Activated CD4-positive, alpha-beta T cell treated with anti-CD3 and anti-CD28 coated beads, Interleukin-2, amount 50 U/mL, for 16 hours (primary cell): ENCODE measurements around the gene ATXN2.
"Not testable (repeated sequence)": the region's sequence is repeated elsewhere in the genome, so short reads cannot be mapped to it uniquely, and the experiment has no call there.

Experiments used
- DNase-seq: peaks from one replicate; pipeline ENCODE4 v3.0.0-alpha.2; 2020

ATXN2 gene

DNA sequence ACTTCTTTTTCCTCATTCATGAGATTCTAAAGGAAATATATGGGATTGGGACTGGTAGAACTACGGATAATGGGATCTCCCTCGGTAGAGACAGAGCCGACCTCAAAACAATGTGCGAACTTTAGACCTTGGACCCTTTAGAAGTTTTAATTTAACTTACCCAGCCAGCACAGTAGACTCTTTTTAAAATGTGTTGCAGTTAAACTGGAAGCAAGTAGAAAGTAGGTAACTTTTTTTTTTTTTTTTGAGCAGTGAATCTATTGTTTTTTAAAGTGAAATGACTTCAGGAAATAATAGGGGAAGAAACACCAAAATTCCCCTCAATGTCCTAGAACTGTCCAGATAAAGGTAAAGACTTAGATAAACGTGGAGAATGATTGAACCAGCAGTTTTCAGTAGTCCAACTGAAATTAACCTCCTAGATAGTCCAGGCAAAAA, 1.1 kb upstream of the ATXN2 start:
- no peak for DNase-seq

DNA sequence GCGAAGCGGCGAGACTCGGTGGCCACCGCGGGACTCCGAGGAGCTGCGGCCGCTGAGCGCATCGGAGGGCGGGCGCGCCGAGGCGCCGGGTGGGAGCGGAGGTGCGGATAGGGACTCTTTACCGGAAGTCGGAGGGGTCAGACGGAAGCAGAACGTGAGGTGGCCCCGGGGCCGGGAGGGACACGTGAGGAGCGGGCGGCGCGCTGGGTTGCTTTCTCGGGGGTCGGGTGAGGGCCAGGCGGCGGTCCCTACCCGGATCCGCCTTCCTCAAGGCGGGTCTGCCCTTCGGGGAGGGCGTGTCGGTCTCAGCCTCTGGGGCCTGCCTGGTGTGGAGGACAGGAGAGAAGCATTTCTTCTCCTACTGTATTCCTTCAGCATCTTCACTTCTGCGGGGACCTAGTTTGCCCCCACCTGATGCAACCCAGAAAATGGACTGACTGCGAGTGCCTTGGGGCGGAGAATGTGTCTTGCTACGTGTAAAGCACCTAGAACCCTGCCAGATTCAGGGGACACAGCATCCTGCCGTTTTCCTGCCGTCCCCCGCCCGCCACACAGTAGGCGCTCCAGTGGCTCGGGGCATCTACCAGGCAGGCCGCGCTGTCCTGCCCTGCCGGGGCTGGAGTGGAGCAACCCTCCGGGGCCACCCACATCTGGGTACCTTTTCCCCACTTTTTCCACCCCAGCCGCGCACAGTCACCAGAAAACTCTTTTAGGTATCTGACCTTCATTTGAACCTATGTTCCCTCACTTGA, 514 bp upstream of the ATXN2 start:
- DNase-seq: peak; percentile 91

DNA sequence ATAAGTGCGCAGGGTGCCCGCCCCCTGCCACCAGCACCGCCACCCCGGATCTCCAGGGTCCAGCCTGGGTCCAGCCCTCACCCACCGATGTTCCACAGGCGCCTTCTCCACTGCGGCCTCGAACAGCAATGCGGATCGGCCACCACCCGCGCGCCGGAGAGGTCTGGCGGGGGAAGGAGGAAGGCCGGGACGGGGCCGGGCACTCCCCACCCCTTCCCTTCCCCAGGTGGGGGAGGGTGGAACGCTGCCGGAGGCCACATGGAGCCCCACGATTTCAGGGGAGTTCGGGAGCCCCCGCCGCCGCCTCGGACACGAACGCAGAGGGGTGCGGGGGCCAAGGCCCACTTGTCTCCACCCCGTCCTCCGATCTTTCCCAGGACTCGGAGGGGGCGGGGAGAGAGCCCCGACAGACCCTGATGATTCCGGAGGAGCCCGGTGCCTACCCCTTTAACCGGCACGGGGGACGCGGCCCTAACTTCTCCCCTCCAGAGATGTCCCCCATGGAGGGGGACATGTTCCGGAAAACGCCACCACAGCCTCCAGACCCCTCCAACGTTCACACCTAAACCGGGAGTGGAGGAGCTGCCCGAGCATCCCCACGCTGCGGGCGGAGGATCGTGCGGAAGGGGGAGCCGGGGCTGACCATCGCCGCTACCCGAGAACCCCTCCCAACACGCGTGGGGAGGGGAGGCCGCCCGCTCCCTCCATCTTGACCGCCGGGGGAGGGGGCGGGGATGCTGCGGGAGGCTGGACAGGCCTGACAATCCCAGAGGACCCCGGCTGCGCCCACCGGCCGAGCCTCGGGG, 1.1 kb downstream of the ATXN2 start:
- peak; percentile 16 for DNase-seq

DNA sequence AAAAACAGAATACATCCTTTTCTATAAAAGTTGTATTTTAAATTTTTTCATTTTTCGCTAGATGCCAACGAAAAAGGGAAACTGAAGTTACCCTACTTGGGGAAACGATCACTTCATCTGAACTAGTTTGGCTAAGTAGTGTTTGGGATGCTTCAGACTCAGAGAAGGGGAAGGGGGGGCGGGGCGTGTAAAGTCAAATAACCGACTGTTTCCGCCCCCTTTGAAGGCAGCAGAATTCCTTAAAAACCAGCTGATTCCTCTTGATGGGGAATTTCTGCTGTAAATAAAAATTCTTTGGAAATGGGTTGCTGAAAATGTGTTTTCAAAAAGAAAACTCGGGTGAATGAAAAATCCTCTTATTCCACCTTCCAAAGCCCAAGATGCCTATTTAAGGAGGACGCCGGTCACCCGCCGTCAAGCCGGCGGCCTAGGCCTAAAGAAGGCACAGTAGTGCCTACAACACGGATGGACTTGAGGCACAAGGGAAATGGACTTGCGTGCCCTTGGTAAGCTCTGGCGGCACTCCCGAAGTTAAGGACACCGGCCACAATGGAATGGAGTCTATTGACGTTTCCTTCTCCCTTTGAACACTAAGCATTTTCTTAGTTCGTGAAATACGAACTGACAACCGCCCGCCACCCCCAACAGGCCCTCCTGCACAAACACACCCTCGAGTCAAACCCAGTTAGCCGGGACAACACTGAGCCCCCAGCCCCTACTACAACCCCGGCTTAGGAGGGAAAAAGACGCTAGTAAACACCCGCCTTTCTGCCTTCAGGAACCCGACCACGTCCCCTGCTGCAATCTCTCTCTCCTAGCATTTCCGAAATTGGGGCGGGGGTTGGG, 1.9 kb downstream of the ATXN2 start:
- DNase-seq: peak; percentile 21

DNA sequence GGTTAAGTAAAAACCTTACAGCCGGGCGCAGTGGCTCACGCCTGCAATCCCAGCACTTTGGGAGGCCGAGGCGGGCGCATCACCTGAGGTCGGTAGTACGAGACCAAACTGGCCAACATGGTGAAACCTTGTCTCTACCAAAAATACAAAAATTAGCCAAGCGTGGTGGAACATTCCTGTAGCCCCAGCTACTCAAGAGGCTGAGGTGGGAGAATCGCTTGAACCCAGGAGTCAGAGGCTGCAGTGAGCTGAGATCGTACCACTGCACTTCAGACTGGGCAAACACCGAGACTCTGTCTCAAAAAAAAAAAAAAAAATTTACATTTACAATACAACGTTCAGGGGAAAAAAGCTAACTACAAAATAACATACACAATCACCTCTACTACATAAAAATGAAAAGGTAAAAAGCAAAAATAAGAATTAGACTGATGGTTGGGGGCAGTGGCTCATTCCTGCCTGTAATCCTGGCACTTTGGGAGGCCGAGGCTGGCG, 3.7 kb downstream of the ATXN2 start:
- DNase-seq: not testable (repeated sequence)

DNA sequence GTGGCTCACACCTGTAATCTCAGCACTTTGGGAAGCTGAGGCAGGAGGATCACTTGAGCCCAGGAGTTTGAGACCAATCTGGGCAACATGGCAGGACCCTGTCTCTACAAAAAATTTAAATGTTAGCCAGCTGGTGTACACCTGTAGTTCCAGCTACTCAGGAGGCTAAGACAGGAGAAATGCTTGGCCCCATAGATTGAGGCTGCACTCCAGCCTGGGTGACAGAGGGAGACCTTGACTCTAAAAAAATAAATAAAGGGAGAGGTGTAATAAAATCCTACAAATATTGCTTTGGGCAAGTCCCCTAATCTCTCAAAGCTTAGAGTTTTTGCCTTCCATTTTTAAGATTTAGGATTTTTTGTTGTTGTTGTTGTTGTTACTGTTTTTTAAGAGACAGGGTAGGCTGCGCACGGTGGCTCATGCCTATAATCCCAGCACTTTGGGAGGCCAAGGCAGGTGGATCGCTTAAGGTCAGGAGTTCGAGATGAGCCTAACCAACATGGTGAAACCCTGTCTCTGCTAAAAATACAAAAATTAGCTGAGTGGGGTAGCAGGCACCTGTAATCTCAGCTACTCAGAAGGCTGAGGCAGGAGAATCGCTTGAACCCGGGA, 7.6 kb downstream of the ATXN2 start:
- DNase-seq: not testable (repeated sequence)

DNA sequence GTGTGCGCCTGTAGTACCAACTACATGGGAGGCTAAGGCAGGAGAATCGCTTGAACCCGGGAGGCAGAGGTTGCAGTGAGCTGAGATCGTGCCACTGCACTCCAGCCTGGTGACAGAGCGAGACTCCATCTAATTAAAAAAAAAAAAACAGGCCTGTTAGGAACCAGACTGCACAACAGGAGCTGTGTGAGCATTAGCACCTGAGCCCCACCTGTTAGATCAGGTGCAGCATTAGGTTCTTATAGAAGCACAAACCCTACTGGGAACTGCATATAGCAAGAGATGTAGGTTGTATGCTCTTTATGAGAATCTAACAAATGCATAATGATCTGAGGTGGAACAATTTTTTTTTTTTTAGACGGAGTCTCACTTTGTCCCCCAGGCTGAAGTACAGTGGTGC, 8.6 kb downstream of the ATXN2 start:
- no peak for DNase-seq

DNA sequence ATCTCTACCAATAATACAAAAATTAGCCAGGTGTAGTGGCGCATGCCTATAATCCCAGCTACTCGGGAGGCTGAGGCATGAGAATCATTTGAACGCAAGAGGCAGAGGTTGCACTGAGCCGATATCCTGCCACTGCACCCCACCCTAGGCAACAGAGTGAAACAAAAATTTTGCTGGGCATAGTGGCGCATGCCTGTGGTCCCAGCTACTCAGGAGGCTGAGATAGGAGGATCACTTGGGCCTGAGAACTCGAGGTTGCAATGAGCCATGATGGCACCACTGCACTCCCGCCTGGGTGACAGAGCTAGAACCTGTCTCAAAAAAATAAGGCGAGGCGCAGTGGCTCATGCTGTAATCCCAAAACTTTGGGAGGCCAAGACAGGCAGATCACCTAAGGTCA, 9.5 kb downstream of the ATXN2 start:
- no peak for DNase-seq

DNA sequence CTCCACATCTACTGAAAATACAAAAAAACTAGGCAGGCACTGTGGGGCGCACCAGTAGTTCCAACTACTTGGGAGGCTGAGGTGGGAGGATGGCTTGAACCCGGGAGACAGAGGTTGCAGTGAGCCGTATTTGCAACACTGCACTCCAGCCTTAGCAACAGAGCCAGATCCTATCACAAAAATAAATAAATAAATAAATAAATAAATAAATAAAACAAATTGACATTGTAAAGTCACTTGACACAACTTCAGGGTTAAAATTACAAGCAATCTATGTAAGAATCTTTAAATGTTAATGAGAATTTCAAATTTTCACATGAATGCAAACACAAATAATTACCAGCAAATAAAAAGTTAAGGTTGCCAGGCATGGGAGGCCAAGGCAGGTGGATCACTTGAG, 11.1 kb downstream of the ATXN2 start:
- no peak for DNase-seq

DNA sequence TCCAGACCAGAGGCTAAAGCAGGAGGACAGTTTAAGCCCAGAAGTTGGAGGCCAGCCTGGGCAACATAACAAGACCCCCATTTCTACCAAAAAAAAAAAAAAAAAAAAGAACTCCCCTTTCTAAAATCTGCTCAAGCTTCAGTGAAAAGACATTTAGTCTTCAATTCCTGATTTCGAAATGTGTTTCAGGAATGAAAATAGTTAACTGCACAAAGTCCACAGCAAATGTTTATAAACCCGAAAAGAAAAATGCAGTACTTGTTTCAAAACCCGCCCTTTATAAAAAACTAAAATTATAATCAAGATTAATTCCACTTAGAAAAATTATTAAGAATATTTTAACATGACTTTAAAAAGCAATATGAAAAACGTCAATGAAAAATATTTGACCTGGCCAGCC, 12.1 kb downstream of the ATXN2 start:
- DNase-seq: no peak

DNA sequence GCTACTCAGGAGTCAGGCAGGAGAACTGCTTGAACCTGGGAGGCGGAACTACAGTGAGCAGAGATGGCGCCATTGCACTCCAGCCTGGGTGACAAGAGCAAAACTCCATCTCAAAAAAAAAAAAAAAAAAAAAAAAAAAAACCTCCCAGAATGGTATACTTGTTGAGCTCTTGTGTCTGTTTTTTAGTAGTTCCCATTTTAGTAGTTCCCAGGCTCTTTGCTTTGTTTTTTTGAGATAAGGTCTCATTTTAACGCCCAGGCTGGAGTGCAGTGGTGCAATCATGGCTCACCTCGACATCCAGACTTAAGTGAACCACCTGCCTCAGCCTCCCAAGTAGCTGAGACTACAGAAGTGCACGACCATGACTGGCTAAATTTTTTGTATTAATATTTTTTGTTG, 13.4 kb downstream of the ATXN2 start:
- no peak for DNase-seq

DNA sequence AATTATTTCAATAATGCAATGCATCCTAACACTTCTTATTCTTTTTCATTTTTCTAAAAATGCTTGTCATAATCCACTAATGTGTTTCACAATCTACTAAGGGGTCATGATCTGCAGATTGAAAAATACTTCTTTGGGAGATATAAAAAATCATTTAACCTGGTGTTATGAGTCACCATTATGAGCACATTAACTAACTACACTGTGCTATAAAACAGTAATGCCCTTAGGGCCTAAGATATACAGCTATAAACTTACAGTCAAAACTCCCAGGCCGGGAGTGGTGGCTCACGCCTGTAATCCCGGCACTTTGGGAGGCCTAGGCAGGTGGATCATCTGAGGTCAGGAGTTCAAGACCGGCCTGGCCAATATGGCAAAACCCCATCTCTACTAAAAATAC, 14.2 kb downstream of the ATXN2 start:
- DNase-seq: no peak

DNA sequence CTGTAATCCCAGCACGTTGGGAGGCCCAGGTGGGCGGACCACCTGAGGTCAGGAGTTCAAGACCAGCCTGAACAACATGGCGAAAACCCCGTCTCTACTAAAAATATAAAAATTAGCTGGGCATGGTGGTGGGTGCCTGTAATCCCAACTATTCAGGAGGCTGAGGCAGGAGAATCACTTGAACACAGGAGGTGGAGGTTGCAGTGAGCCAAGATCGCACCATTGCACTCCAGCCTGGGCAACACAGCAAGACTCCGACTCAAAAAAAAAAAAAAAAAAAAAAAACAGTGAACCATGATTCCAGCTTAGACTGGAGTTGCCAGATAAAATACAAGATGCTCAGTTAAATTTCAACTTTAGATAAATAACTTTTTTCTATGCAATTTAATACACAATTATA, 15.6 kb downstream of the ATXN2 start:
- DNase-seq: not testable (repeated sequence)

DNA sequence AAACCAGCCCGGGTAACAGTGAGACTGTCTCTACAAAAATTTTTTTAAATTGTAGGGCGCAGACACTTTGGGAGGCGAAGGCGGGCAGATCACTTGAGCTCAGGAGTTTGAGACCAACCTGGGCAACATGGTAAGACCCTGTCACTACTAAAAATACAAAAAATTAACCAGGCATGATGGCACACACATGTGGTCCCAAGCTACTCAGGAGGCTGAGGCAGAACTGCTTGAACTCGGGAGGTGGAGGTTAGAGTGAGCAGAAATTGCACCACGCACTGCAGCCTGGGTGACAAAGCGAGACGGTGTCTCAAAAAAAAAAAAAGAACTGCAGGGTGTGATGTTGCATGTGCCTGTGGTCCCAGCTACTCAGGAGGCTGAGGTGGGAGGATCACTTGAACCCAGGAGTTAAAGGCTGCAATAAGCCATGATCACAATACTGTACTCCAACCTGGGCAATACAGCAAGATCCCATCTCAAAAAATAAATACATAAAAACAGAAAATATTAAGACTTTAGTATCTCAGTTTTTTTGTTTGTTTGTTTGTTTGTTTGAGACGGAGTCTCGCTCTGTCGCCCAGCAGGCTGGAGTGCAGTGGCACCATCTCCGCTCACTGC, 16.9 kb downstream of the ATXN2 start:
- no peak for DNase-seq

DNA sequence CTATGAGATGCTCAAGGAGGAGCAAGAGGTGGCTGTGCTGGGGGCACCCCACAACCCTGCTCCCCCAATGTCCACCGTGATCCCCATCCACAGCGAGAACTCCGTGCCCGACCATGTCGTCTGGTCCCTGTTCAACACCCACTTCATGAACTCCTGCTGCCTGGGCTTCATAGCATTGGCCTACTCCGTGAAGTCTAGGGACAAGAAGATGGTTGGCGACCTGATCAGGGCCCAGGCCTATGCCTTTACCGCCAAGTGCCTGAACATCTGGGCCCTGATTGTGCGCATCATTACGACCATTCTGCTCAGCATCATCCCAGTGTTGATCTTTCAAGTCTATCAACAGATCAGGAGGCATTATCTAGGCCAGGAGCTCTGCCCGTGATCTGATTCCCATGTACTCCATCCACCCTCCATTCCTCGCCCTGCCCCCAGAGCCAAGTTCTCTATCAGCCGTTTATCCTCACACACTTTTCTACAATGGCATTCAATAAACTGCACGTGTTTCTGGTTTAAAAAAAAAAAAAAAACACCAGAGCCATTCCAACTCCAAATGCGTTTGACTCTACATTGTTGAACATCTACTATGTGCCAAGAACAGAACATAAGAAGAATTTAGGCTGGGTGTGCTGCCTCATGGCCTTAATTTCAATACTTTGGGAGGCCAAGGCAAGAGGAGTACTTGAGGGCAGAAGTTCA, 17.5 kb downstream of the ATXN2 start:
- DNase-seq: no peak

DNA sequence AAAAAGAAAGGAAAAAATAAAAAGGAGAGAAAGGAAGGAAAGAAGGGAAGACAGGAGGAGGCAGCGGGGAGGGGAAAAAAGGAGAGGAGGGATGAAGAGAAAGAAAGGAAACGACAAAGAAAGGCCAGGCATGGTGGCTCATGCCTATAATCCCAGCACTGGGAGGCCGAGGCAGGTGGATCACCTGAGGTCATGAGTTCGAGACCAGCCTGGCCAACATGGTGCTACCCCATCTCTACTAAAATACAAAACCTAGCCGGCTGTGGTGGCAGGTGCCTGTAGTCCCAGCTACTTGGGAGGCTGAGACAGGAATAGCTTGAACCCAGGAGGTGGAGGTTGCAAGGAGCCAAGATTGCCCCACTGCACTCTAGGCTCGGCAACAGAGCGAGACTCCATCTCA, 18.4 kb downstream of the ATXN2 start:
- DNase-seq: no peak

DNA sequence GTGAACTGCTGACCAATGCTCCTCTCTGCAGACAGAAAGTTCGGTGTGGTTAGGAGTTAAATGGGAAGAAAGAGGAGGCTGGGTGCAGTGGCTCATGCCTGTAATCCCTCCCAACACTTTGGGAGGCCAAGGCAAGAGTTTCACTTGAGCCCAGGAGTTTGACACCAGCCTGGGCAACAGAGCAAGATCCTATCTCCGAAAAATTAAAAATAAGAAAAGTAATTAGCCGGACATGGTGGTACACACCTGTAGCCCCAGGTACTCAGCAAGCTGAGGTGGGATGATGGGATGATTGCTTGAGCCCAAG, 19.0 kb downstream of the ATXN2 start:
- DNase-seq: no peak

DNA sequence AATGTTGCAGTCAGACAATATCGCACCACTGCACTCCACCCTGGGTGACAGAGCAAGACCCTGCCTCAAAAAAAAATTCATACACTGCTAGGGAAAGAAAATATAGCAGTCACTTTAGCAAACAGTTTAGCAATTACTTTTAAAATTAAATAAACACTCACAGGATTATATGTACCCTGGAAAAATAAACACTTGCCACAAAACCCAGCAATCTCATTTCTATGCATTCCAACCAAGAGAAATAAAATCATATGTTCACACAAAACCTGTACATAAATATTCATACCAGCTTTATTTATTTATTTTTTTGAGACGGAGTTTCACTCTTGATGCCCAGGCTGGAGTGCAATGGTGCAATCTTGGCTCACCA, 20.2 kb downstream of the ATXN2 start:
- DNase-seq: no peak

DNA sequence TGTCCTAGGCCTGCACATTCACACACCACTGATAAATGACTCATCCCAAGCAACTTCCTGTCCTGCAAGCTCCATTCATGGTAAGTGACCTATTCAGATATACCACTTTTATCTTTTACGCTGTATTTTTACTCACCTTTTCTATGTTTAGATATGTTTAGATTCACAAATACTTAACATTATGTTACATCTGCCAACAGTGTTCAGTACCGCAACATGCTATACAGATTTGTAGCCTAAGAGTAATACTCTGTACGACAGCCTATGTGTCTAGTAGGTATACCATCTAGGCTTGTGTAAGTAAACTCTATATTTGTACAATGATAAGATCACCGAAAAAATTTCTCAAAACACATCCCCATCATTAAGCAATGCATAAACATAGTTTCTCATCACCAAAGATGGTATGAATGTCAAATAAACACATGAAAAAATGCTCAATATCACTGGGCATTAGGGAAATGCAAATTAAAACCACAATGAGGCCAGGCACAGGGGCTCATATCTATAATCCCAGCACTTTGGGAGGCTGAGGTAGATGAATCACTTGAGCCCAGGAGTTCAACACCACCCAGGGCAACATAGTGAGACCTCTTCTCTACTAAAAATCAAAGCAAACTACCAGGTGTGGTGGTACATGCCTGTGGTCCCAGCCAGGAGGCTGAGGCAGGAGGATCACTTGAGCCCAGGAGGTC, 20.7 kb downstream of the ATXN2 start:
- no peak for DNase-seq

DNA sequence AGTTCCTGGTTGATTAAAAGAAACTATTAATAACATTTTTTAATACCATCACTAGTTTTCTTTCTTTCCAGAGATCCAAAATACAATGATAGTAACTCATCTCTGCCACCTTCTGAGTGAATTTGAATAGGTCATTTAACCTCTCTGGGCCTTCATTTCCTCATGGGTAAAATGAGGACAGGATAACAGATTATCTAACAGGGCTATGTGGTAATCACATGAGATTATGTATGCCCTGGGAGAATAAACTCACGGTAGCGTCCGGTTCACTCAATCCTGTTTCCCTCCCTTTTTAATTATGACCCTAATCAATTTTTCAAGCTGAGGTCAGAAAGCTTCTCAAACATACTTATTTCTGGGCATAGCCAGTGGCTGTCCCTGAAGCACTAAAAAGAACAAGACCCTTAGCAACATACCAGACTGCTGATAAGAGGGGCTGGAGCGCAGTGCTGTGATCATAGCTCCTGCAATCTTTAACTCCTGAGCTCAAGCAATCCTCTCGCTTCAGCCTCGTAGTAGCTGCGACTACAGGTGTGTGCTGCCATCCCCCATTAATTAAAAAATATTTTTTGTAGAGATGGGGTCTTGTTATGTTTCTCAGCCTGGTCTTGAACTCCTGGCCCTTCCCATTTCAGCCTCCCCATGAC, 24.2 kb downstream of the ATXN2 start:
- no peak for DNase-seq

DNA sequence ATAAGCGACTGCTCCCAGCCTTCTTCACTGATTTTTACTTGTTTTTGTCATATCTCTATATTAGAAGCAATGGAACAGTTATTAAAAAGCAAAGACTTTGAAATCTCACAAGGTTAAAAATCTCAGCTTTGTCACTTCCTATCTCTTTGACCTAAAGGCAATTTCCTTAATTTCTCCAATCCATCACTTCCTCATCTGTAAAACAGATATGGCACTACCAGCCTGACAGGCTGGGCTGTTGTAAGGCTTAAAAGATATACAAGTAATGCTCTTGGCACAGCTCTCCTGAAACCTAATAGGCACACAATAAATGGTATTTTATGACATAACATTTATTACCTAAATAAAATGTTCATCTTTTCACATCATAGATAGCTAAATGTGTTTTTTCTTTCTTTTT, 25.6 kb downstream of the ATXN2 start:
- no peak for DNase-seq
